MM.1S (cell line): ENCODE results near the gene MSANTD2.

ENCODE experiments used
- DNase-seq: peaks from one replicate; pipeline ENCODE4 v3.0.0-alpha.2; 2015
- H2AFZ ChIP-seq: fragments of 300-600 bp; sonication (generic); 2 replicates; pipeline ENCODE4 v1.6.0; 2016; ENCODE audit warnings: antibody characterized with exemption, low read length
- H3F3A ChIP-seq: fragments of 300-600 bp; sonication (generic); 2 replicates; pipeline ENCODE4 v1.6.1; 2016; ENCODE audit warnings: mild to moderate bottlenecking, antibody characterized with exemption, low read length, moderate library complexity, mixed read lengths; ENCODE audit not compliant: insufficient read depth
- H3K27ac ChIP-seq: fragments of 300-600 bp; sonication (generic); 2 replicates; pipeline ENCODE4 v1.5.1; 2016; ENCODE audit warnings: mild to moderate bottlenecking, low read length
- H3K27me3 ChIP-seq: fragments of 300-600 bp; sonication (generic); replicated peaks from 2 replicates; pipeline ENCODE4 v1.6.0; 2016; ENCODE audit warnings: low read length; ENCODE audit not compliant: insufficient read depth
- H3K36me3 ChIP-seq: fragments of 300-600 bp; sonication (generic); replicated peaks from 2 replicates; pipeline ENCODE4 v1.6.1; 2016; ENCODE audit warnings: mild to moderate bottlenecking, low read length, mixed read lengths; ENCODE audit not compliant: insufficient read depth
- H3K4me1 ChIP-seq: fragments of 300-600 bp; sonication (generic); 2 replicates; pipeline ENCODE4 v1.6.1; 2016; ENCODE audit warnings: low read length, mixed read lengths
- H3K4me2 ChIP-seq: fragments of 300-600 bp; sonication (generic); 2 replicates; pipeline ENCODE4 v1.6.0; 2016; ENCODE audit warnings: low read depth, low read length
- H3K4me3 ChIP-seq: fragments of 300-600 bp; sonication (generic); 2 replicates; pipeline ENCODE4 v1.5.1; 2016; ENCODE audit warnings: low read length, mixed read lengths
- H3K79me2 ChIP-seq: fragments of 300-600 bp; sonication (generic); 2 replicates; pipeline ENCODE4 v1.6.1; 2016; ENCODE audit warnings: mixed run types, low read length, mixed read lengths
- H3K9ac ChIP-seq: fragments of 300-600 bp; sonication (generic); 2 replicates; pipeline ENCODE4 v1.6.1; 2016; ENCODE audit warnings: low read length, mixed read lengths
- H3K9me2 ChIP-seq: fragments of 300-600 bp; sonication (generic); replicated peaks from 2 replicates; pipeline ENCODE4 v1.6.1; 2016; ENCODE audit warnings: mild to moderate bottlenecking, low read length, mixed read lengths; ENCODE audit not compliant: insufficient read depth
- H3K9me3 ChIP-seq: fragments of 300-600 bp; sonication (generic); replicated peaks from 2 replicates; pipeline ENCODE4 v1.6.1; 2016; ENCODE audit warnings: mild to moderate bottlenecking, low read length, mixed read lengths; ENCODE audit not compliant: insufficient read depth
- H4K20me1 ChIP-seq: fragments of 300-600 bp; sonication (generic); 2 replicates; pipeline ENCODE4 v1.6.1; 2016; ENCODE audit warnings: mild to moderate bottlenecking, low read length, moderate library complexity, mixed read lengths; ENCODE audit not compliant: insufficient read depth
- CTCF ChIP-seq: fragments of 300-600 bp; sonication (generic); IDR thresholded peaks from 2 replicates; pipeline ENCODE4 v1.5.1; 2016; ENCODE audit warnings: antibody characterized with exemption, low read length, mixed read lengths
- EZH2 ChIP-seq: fragments of 300-600 bp; sonication (generic); optimal IDR thresholded peaks from 2 replicates; pipeline ENCODE3; 2017; ENCODE audit warnings: low read depth, mild to moderate bottlenecking, antibody characterized with exemption, low read length, mixed read lengths
- EZH2phosphoT487 ChIP-seq: fragments of 300-600 bp; sonication (generic); IDR thresholded peaks from 2 replicates; pipeline ENCODE4 v1.6.1; 2018; ENCODE audit warnings: antibody characterized with exemption, low read length

The MSANTD2 gene

GRCh38 chr11:124740277-124740882 lies 59.8 kb downstream of the MSANTD2 start:
- peak; percentile 28 for DNase-seq
- H3K9me2 ChIP-seq = no peaks in the 10 kb centered on the region
- H2AFZ ChIP-seq = peak overlapping the region; percentile 90
- H3K4me2 ChIP-seq = peak overlapping the region; percentile 99
- H4K20me1 ChIP-seq = no peaks in the 10 kb centered on the region
- peak overlapping the region; percentile 30; the same call in 1 of the 2 replicates for H3K9ac ChIP-seq
- H3K4me1 ChIP-seq = peaks cover 9% of the 10 kb centered on the region; the same call in 1 of the 2 replicates
- H3K36me3 ChIP-seq = no peaks in the 10 kb centered on the region
- no peaks in the 10 kb centered on the region for H3K9me3 ChIP-seq
- peak overlapping the region; percentile 59 for H3K4me3 ChIP-seq
- H3K79me2 ChIP-seq = no peaks in the 10 kb centered on the region
- H3K27me3 ChIP-seq = no peaks in the 10 kb centered on the region
- TF ChIP-seq EZH2phosphoT487 (no peak), CTCF (peak; percentile 30; the same call in 1 of the 2 replicates)
- no peaks in the 10 kb centered on the region for H3F3A ChIP-seq
- no peak overlapping the region for H3K27ac ChIP-seq

GRCh38 chr11:124739479-124740276 lies 60.5 kb downstream of the MSANTD2 start, which contains the start of gene NRGN:
TSS of gene NRGN (plus strand) at chr11:124739942. CDS start at chr11:124740085, 143 bp downstream.
- Histone ChIP-seq H3K27me3 (no peaks in the 10 kb centered on the region), H3K4me1 (peaks cover 9% of the 10 kb centered on the region; the same call in 1 of the 2 replicates), H3K9ac (peak within 1 kb of the TSS; percentile 41; the same call in 1 of the 2 replicates), H3K9me3 (no peaks in the 10 kb centered on the region), H3K9me2 (no peaks in the 10 kb centered on the region), H3K4me2 (peak within 1 kb of the TSS; percentile 99), H3K79me2 (no peaks in the 10 kb centered on the region), H3F3A (no peaks in the 10 kb centered on the region), H3K4me3 (peak within 1 kb of the TSS; percentile 59), H3K27ac (no peak within 1 kb of the TSS), H4K20me1 (no peaks in the 10 kb centered on the region), H3K36me3 (no peaks in the 10 kb centered on the region), H2AFZ (peak within 1 kb of the TSS; percentile 90)
- TF ChIP-seq CTCF (no peak), EZH2 (no peak), EZH2phosphoT487 (no peak)
- peak; percentile 92 for DNase-seq

GRCh38 chr11:124738713-124739478 lies 61.3 kb downstream of the MSANTD2 start:
- H3K4me2 ChIP-seq = peak overlapping the region; percentile 99

More at GRCh38 chr11:124738713-124739478, 61.3 kb downstream of the MSANTD2 start:
- H4K20me1 ChIP-seq = no peaks in the 10 kb centered on the region
- DNase-seq = no peak
- H3F3A ChIP-seq = no peaks in the 10 kb centered on the region
- peaks cover 9% of the 10 kb centered on the region; the same call in 1 of the 2 replicates for H3K4me1 ChIP-seq
- peak overlapping the region; percentile 41; the same call in 1 of the 2 replicates for H3K9ac ChIP-seq
- H3K9me2 ChIP-seq = no peaks in the 10 kb centered on the region
- H3K27me3 ChIP-seq = no peaks in the 10 kb centered on the region
- H3K4me3 ChIP-seq = peak overlapping the region; percentile 59
- H3K79me2 ChIP-seq = no peaks in the 10 kb centered on the region
- no peak for TF ChIP-seq EZH2phosphoT487
- H3K9me3 ChIP-seq = no peaks in the 10 kb centered on the region
- no peaks in the 10 kb centered on the region for H3K36me3 ChIP-seq
- H3K27ac ChIP-seq = no peak overlapping the region
- H2AFZ ChIP-seq = peak overlapping the region; percentile 90
